HepG2 (cell line): Measurements from ENCODE around the gene PRM3. TPM values are rescaled to one million over a fixed set of nuclear protein-coding genes. Genes with fewer than 3 reads are reported as not detected.

ENCODE experiments used
- ASH2L ChIP-seq: fragments of 300-600, 200-600 bp; sonication (generic); IDR thresholded peaks from 2 replicates; pipeline ENCODE4 v1.7.0; 2017; ENCODE audit warnings: low read depth, mild to moderate bottlenecking, moderate library complexity, mixed read lengths, low read length; ENCODE audit not compliant: insufficient read length
- ATF6 ChIP-seq: sonication (generic); formaldehyde crosslinking; conservative IDR thresholded peaks from 2 replicates; pipeline ENCODE4 v1.4.0; 2020; ENCODE audit warnings: missing genetic modification reagents
- CAMTA2 ChIP-seq: sonication (generic); formaldehyde crosslinking; IDR thresholded peaks from 2 replicates; pipeline ENCODE4 v1.4.0; 2020; ENCODE audit warnings: mild to moderate bottlenecking, missing genetic modification reagents, borderline replicate concordance
- JUND ChIP-seq: sonication (generic); formaldehyde crosslinking; IDR thresholded peaks from 2 replicates; pipeline ENCODE4 v1.8.0; 2022; ENCODE audit warnings: mild to moderate bottlenecking, missing genetic modification reagents
- KLF15 ChIP-seq: sonication (generic); formaldehyde crosslinking; IDR thresholded peaks from 2 replicates; pipeline ENCODE4 v1.8.1; 2023; ENCODE audit warnings: borderline replicate concordance, mild to moderate bottlenecking, inconsistent platforms, missing genetic modification reagents, mixed read lengths
- MXI1 ChIP-seq: IDR thresholded peaks from 3 replicates; pipeline ENCODE4 v1.6.1; 2012; ENCODE audit warnings: low read depth, low read length, inconsistent platforms, borderline replicate concordance
- NR2F2 ChIP-seq: IDR thresholded peaks from 2 replicates; pipeline ENCODE4 v1.6.1; 2012; ENCODE audit warnings: low read depth, inconsistent platforms, borderline replicate concordance
- PHF8 ChIP-seq: sonication (generic); formaldehyde crosslinking; IDR thresholded peaks from 2 replicates; pipeline ENCODE4 v1.5.0; 2020; ENCODE audit warnings: missing genetic modification reagents
- RARG ChIP-seq: sonication (generic); formaldehyde crosslinking; IDR thresholded peaks from 2 replicates; pipeline ENCODE4 v1.4.0; 2020; ENCODE audit warnings: low read depth, mild to moderate bottlenecking, missing genetic modification reagents
- RNF2 ChIP-seq: fragments of 450-650 bp; conservative IDR thresholded peaks from 2 replicates; pipeline ENCODE4 v1.6.1; 2016; ENCODE audit warnings: low read depth
- SOX5 ChIP-seq: IDR thresholded peaks from 2 replicates; pipeline ENCODE4 v1.6.1; 2016; ENCODE audit warnings: borderline replicate concordance
- SUZ12 ChIP-seq: fragments of 150-350 bp; IDR thresholded peaks from 2 replicates; pipeline ENCODE4 v1.6.1; 2014; ENCODE audit warnings: low read depth, low read length
- TOE1 ChIP-seq: sonication (generic); formaldehyde crosslinking; IDR thresholded peaks from 2 replicates; pipeline ENCODE4 v1.4.0; 2020; ENCODE audit warnings: mild to moderate bottlenecking, missing genetic modification reagents
- U2AF1 ChIP-seq: fragments of 200-400 bp; formaldehyde crosslinking; optimal IDR thresholded peaks from 2 replicates; pipeline ENCODE3; 2017; ENCODE audit warnings: mild to moderate bottlenecking, low read depth, low read length
- XBP1 ChIP-seq: sonication (generic); formaldehyde crosslinking; IDR thresholded peaks from 2 replicates; pipeline ENCODE4 v1.5.0; 2020; ENCODE audit warnings: missing genetic modification reagents
- ZBTB10 ChIP-seq: sonication (generic); formaldehyde crosslinking; IDR thresholded peaks from 2 replicates; pipeline ENCODE4 v1.4.0; 2020; ENCODE audit warnings: missing genetic modification reagents, borderline replicate concordance
- ZFP36L1 ChIP-seq: sonication (generic); formaldehyde crosslinking; IDR thresholded peaks from 2 replicates; pipeline ENCODE4 v1.8.0; 2022; ENCODE audit warnings: mild to moderate bottlenecking, missing genetic modification reagents, moderate library complexity
- ZFYVE20 ChIP-seq: sonication (generic); formaldehyde crosslinking; IDR thresholded peaks from 2 replicates; pipeline ENCODE4 v1.8.0; 2023; ENCODE audit warnings: low read depth, mild to moderate bottlenecking, moderate library complexity, missing genetic modification reagents, borderline replicate concordance
- ZNF20 ChIP-seq: sonication (generic); formaldehyde crosslinking; IDR thresholded peaks from 2 replicates; pipeline ENCODE4 v1.4.0; 2020; ENCODE audit warnings: mild to moderate bottlenecking, moderate library complexity, missing genetic modification reagents
- ZNF3 ChIP-seq: IDR thresholded peaks from 2 replicates; pipeline ENCODE4 v1.7.0; 2017; ENCODE audit warnings: inconsistent platforms
- ZNF326 ChIP-seq: sonication (generic); formaldehyde crosslinking; IDR thresholded peaks from 2 replicates; pipeline ENCODE4 v1.4.0; 2020; ENCODE audit warnings: missing genetic modification reagents, borderline replicate concordance
- ZNF550 ChIP-seq: sonication (generic); formaldehyde crosslinking; IDR thresholded peaks from 2 replicates; pipeline ENCODE4 v1.4.0; 2020; ENCODE audit warnings: mild to moderate bottlenecking, missing genetic modification reagents, borderline replicate concordance
- ZNF572 ChIP-seq: sonication (generic); formaldehyde crosslinking; IDR thresholded peaks from 2 replicates; pipeline ENCODE4 v1.5.1; 2020; ENCODE audit warnings: mild to moderate bottlenecking, missing genetic modification reagents
- ZNF713 ChIP-seq: sonication (generic); formaldehyde crosslinking; IDR thresholded peaks from 2 replicates; pipeline ENCODE4 v1.4.0; 2020; ENCODE audit warnings: mild to moderate bottlenecking, missing genetic modification reagents
- ZNF776 ChIP-seq: sonication (generic); formaldehyde crosslinking; IDR thresholded peaks from 2 replicates; pipeline ENCODE4 v1.4.0; 2020; ENCODE audit warnings: mild to moderate bottlenecking, missing genetic modification reagents
- ZSCAN31 ChIP-seq: sonication (generic); formaldehyde crosslinking; IDR thresholded peaks from 2 replicates; pipeline ENCODE4 v1.5.0; 2020; ENCODE audit warnings: low read depth, mild to moderate bottlenecking, missing genetic modification reagents
- ZSCAN9 ChIP-seq: IDR thresholded peaks from 2 replicates; pipeline ENCODE4 v1.6.1; 2016; ENCODE audit warnings: borderline replicate concordance
- polyA plus RNA-seq, 8 experiments: library from polyadenylated mRNA; depleted of rRNA in 3 of 8; stranded (reverse) in 7 of 8; unstranded in 1 of 8; fragments of >200 nt; fragmentation: Illumina TruSeq in 4 of 8; extraction: Trizol in 4 of 8; gene quantifications; 2 replicates each; pipeline versions ENCODE4 v1.2.1 to v1.2.3, GENCODE V29; 2011 to 2016; ENCODE audit warnings: low read depth in 4 of 8, missing spikeins in 1 of 8, mixed read lengths in 1 of 8; ENCODE audit not compliant: insufficient read depth in 1 of 8
- total RNA-seq, 5 experiments: library from RNA; depleted of rRNA; stranded (reverse); fragments of >200 nt; fragmentation: Illumina TruSeq; extraction: Trizol; gene quantifications; 2 replicates each; pipeline ENCODE4 v1.2.3, GENCODE V29; 2016; ENCODE audit warnings: low read depth in 1 of 5
- TF ChIP-seq, protein P1 (sequence below): sonication (generic); formaldehyde crosslinking; IDR thresholded peaks from 2 replicates; pipeline ENCODE4 v1.5.0; 2020; ENCODE audit warnings: mild to moderate bottlenecking, low read depth, missing genetic modification reagents, borderline replicate concordance

PRM3 gene
- total and polyA plus RNA-seq, 2 of the 13 experiments (the other 11 are each of a cell fraction or from before 2014, with no cell fraction given) = not detected

DNA sequence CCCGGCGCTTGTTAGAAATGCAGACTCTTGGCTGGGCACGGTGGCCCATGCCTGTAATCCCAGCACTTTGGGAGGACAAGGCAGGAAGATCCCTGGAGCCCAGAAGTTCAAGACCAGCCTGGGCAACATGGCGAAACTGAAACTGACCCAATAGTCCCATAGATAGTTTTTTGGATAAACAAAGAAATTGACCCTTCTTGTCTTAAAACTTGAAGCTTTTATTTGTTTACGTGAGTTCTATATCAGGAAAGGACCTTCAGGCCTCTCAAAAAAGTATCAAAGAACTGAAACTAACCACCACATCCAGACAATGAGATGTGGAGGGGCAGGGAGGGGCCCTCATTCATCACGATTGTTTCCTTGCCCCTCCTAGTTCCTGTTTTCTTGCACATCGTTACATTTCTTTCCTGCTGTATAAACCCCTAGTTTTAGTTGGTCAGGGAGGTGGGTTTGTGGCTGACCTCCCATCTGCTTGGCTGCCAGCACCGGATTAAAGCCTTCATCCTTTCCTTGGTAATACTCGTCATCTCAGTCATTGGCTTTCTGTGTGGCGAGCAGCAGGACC lies 37.6 kb upstream of the PRM3 start (continued):
- no peak for TF ChIP-seq ZFYVE20
- TF ChIP-seq ZFP36L1 = no peak
- TF ChIP-seq NR2F2 = no peak
- TF ChIP-seq ZBTB10 (CRISPR knock-in tag) = no peak
- TF ChIP-seq U2AF1 = no peak
- TF ChIP-seq ATF6 = no peak
- no peak for TF ChIP-seq KLF15 (CRISPR knock-in tag)
- 0 out of 2 replicates have a peak, but pooled peaks have one; percentile 15 for TF ChIP-seq RARG
- TF ChIP-seq TOE1 = no peak
- no peak for TF ChIP-seq XBP1
- 0 out of 2 replicates have a peak, but pooled peaks have one; percentile 48 for TF ChIP-seq CAMTA2 (CRISPR knock-in tag)
- TF ChIP-seq, protein P1, sequence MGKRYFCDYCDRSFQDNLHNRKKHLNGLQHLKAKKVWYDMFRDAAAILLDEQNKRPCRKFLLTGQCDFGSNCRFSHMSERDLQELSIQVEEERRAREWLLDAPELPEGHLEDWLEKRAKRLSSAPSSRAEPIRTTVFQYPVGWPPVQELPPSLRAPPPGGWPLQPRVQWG = no peak
- no peak for TF ChIP-seq JUND
- no peak for TF ChIP-seq RNF2
- no peak for TF ChIP-seq ZSCAN9 (CRISPR knock-in tag)
- TF ChIP-seq MXI1 = no peak
- TF ChIP-seq ZNF20 (CRISPR knock-in tag) = no peak
- TF ChIP-seq SOX5 (CRISPR knock-in tag) = peak; percentile 51; the same call in 1 of the 2 replicates
- TF ChIP-seq ZNF572 (CRISPR knock-in tag) = no peak
- TF ChIP-seq ZNF326 (CRISPR knock-in tag) = peak; percentile 25; the same call in 1 of the 2 replicates
- TF ChIP-seq SUZ12 = no peak
- no peak; the same call in 1 of the 2 replicates for TF ChIP-seq ZNF3 (CRISPR knock-in tag)
- 0 out of 2 replicates have a peak, but pooled peaks have one; percentile 68 for TF ChIP-seq ZNF550 (CRISPR knock-in tag)
- TF ChIP-seq ASH2L = peak; percentile 1
- no peak for TF ChIP-seq PHF8 (CRISPR knock-in tag)
- TF ChIP-seq ZNF713 (CRISPR knock-in tag) = 0 out of 2 replicates have a peak, but pooled peaks have one; percentile 30
- TF ChIP-seq ZNF776 = no peak
- TF ChIP-seq ZSCAN31 (CRISPR knock-in tag) = 0 out of 2 replicates have a peak, but pooled peaks have one; percentile 10
